Measurements from ENCODE around the gene LMO4. TPM values are rescaled to one million over a fixed set of nuclear protein-coding genes. Genes with fewer than 3 reads are reported as not detected.

The LMO4 gene
- polyA plus RNA-seq, 1 experiment, result 77.9 TPM

GRCh38 chr1:87394513-87394912 is 65.8 kb downstream of the LMO4 start:
- no peaks in the 10 kb centered on the region for H3K36me3 ChIP-seq (ENCODE audit: control insufficient read depth, insufficient read depth, low read length)
- ChIA-PET CTCF (no interaction called here), POLR2A (no interaction called here)
- H3K4me3 ChIP-seq (ENCODE audit: low read depth, low read length), result no peak overlapping the region
- DNase-seq (ENCODE audit: low read depth), result no peak
- no peaks in the 10 kb centered on the region for H3K27me3 ChIP-seq (ENCODE audit: control insufficient read depth, insufficient read depth, low read length)
- no peak for TF ChIP-seq CTCF (IDR thresholded peaks at IDR 0.05; ENCODE audit: insufficient read depth, low read depth, low read length)

DNA sequence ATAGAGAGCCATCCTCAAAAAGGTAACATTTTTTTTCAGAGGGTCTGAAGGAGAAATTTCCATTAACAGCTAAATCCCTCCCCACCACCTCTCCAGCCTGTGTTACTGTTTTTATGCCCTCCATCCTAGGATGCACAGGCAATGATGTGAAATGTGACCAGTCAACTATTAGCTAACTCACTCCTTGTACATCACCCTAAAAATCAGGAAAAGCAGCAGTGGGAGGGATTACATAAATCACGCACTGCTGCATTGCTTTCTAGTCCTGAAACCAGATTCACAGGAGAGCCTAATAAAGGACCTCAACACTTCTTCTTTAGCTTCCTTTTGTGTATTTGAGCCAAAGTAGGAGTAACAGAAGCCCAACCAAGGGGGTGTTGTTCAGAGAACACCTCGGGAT is 66.3 kb downstream of the LMO4 start:
- Histone ChIP-seq H3K27me3 (ENCODE audit: control insufficient read depth, insufficient read depth, low read length) (no peaks in the 10 kb centered on the region), H3K36me3 (ENCODE audit: control insufficient read depth, insufficient read depth, low read length) (no peaks in the 10 kb centered on the region), H3K4me3 (ENCODE audit: low read depth, low read length) (no peak overlapping the region)
- no peak for TF ChIP-seq CTCF (IDR thresholded peaks at IDR 0.05; ENCODE audit: insufficient read depth, low read depth, low read length)
- POLR2A ChIA-PET, result interaction anchor here (0.5 kb wide), 1 partner anchor 277 kb away, joined by 4 read pairs; no protein-coding TSS in a partner anchor
- CTCF ChIA-PET, result no interaction called here
- no peak for DNase-seq (ENCODE audit: low read depth)

Measured in BJ (cell line).